ENCODE measurements around the gene SLAMF8. TPM values are rescaled to one million over a fixed set of nuclear protein-coding genes. Genes with fewer than 3 reads are reported as not detected.

Gene SLAMF8
- total RNA-seq, 1 donor from 2014 or later, result 0.80 TPM

GRCh38 chr1:159849626-159850366 is 23.1 kb downstream of the SLAMF8 start:
- peak; percentile 35 for ATAC-seq

- ATAC-seq, result no peak
These were observed 24.7 kb downstream of the SLAMF8 start for GRCh38 chr1:159851407-159851806.

- no peak for ATAC-seq
These were observed 26.9 kb downstream of the SLAMF8 start for GRCh38 chr1:159853417-159854115.

- ATAC-seq, result peak; percentile 57
These were observed 27.5 kb downstream of the SLAMF8 start for GRCh38 chr1:159854116-159854692.

GRCh38 chr1:159854693-159855192 is 28.1 kb downstream of the SLAMF8 start:
- ATAC-seq, result peak; percentile 89

- no peak for ATAC-seq
These were observed 29.0 kb downstream of the SLAMF8 start for GRCh38 chr1:159855709-159856108.

GRCh38 chr1:159856576-159856975 is 29.9 kb downstream of the SLAMF8 start:
- ATAC-seq, result no peak

- ATAC-seq, result no peak
These were observed 31.2 kb downstream of the SLAMF8 start for GRCh38 chr1:159857889-159858288.

- peak; percentile 90 for ATAC-seq
These were observed 33.2 kb downstream of the SLAMF8 start for GRCh38 chr1:159859767-159860322.

GRCh38 chr1:159860456-159860855 is 33.8 kb downstream of the SLAMF8 start:
- ATAC-seq, result peak; percentile 1

GRCh38 chr1:159861218-159861617 is 34.5 kb downstream of the SLAMF8 start:
- no peak for ATAC-seq

- ATAC-seq, result no peak
These were observed 35.4 kb downstream of the SLAMF8 start for GRCh38 chr1:159862031-159862430.

GRCh38 chr1:159862557-159862956 is 35.9 kb downstream of the SLAMF8 start, which contains the start of gene VSIG8:
TSS of gene VSIG8 (minus strand) at chr1:159862657. CDS start at chr1:159862521, 136 bp downstream.
- ATAC-seq, result no peak

GRCh38 chr1:159864262-159864661 is 37.6 kb downstream of the SLAMF8 start:
- no peak for ATAC-seq

- no peak for ATAC-seq
These were observed 39.4 kb downstream of the SLAMF8 start for GRCh38 chr1:159866066-159866465.

- no peak for ATAC-seq
These were observed 40.4 kb downstream of the SLAMF8 start for GRCh38 chr1:159866905-159867663.

- peak; percentile 95 for ATAC-seq
These were observed 41.0 kb downstream of the SLAMF8 start for GRCh38 chr1:159867664-159868026.

GRCh38 chr1:159868766-159869165 is 42.1 kb downstream of the SLAMF8 start:
- no peak for ATAC-seq

GRCh38 chr1:159869173-159869572 is 42.5 kb downstream of the SLAMF8 start:
- peak; percentile 72 for ATAC-seq

- ATAC-seq, result no peak
These were observed 42.9 kb downstream of the SLAMF8 start for GRCh38 chr1:159869607-159870006.

GRCh38 chr1:159870704-159871103 is 44.0 kb downstream of the SLAMF8 start:
- no peak for ATAC-seq

- peak; percentile 58 for ATAC-seq
These were observed 46.2 kb downstream of the SLAMF8 start for GRCh38 chr1:159872891-159873290.
